ENCODE results near the gene IGF1R.

Gene IGF1R

DNA sequence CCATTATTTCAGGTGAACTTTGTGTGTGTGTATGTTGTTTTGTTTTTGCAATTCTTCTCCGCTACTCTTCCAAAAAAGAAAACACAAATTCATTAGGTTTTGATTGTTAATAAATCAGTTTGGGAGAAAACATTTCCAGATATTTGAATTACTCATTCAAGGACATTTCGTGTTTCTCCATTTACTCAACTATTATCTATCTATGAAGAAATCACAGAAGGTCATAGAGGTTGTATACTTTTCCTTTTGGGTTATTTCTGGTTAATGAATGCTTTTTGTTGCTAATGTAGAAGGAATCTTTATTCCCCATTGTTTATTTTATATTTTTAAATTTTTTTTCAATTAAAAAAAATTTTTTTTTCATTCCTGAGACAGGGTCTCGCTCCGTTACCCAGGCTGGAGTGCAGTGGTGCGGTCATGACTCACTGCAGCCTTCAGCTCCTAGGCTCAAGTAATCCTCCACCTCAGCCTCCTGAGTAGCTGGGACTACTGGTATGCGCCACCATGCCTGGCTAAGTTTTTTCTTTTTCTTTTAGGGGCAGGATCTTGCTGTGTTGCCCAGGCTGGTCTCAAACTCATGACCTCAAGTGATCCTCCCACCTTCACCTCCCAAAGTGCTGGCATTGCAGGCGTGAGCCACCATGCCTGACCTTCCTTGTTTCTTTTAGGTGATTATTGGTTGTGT, 28.4 kb downstream of the IGF1R start:
- no peak overlapping the region for H3K4me3 ChIP-seq (ENCODE audit: low read length)
- no peak overlapping the region for H2AFZ ChIP-seq (ENCODE audit: low read depth, low read length)
- TF ChIP-seq, protein P1, sequence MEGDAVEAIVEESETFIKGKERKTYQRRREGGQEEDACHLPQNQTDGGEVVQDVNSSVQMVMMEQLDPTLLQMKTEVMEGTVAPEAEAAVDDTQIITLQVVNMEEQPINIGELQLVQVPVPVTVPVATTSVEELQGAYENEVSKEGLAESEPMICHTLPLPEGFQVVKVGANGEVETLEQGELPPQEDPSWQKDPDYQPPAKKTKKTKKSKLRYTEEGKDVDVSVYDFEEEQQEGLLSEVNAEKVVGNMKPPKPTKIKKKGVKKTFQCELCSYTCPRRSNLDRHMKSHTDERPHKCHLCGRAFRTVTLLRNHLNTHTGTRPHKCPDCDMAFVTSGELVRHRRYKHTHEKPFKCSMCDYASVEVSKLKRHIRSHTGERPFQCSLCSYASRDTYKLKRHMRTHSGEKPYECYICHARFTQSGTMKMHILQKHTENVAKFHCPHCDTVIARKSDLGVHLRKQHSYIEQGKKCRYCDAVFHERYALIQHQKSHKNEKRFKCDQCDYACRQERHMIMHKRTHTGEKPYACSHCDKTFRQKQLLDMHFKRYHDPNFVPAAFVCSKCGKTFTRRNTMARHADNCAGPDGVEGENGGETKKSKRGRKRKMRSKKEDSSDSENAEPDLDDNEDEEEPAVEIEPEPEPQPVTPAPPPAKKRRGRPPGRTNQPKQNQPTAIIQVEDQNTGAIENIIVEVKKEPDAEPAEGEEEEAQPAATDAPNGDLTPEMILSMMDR (IDR thresholded peaks at IDR 0.05; ENCODE audit: low read depth, low read length) = no peak
- H3K4me2 ChIP-seq (ENCODE audit: low read length) = no peak overlapping the region
- H3K79me2 ChIP-seq (ENCODE audit: low read length) = no peaks in the 10 kb centered on the region
- no peaks in the 10 kb centered on the region for H3K4me1 ChIP-seq (ENCODE audit: low read length)
- no peaks in the 10 kb centered on the region for H3K36me3 ChIP-seq (replicated peaks; ENCODE audit: low read depth, low read length)
- no peak overlapping the region for H3K9ac ChIP-seq (ENCODE audit: low read length)
- H3K27ac ChIP-seq (ENCODE audit: low read length) = no peak overlapping the region
- H3K27me3 ChIP-seq (ENCODE audit: low read depth, low read length) = no peaks in the 10 kb centered on the region
- H3K9me3 ChIP-seq (ENCODE audit: insufficient read depth, low read length) = no peaks in the 10 kb centered on the region
- peaks cover 4% of the 10 kb centered on the region; the same call in 1 of the 2 replicates for H4K20me1 ChIP-seq (ENCODE audit: insufficient read depth, low read length)

DNA sequence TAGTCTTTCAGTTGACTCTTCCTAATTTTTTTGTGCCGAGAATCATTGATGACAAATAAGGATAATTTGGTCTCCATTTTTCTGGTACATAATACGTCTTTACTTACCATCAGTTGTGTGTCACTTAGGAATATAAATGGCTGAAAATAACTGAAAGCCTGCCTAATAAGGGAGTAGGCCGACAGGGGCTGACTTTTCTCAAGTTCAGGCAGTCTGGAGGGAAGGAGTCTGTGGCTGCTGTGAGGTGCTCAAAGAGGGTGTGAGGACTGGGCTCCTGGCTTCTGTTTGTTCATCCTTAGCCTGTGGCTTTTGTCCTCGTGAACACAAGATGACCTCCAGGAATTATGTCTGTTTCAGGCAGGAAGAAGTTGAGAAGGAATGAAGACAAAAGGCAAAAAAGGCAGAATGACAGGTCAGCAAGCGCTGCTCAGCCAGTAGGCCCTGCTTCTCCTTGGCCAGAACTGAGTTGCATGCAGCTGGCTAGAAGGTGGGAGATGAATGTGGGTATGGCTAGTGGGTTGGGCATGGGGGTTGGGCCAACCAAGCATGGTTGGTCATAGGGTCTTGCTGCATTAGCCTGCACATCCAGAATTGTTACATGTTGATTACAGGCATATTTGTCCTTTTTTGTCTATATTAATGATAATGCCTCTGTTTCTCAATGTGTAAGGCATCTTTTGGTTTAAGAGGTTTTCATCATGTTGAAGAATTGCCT, 29.2 kb downstream of the IGF1R start:
- H3K79me2 ChIP-seq (ENCODE audit: low read length) = no peaks in the 10 kb centered on the region
- no peaks in the 10 kb centered on the region for H3K4me1 ChIP-seq (ENCODE audit: low read length)
- TF ChIP-seq, protein P1 (IDR thresholded peaks at IDR 0.05; ENCODE audit: low read depth, low read length) = no peak
- no peak for TF ChIP-seq EZH2phosphoT487 (IDR thresholded peaks at IDR 0.05; ENCODE audit: low read depth)

DNA sequence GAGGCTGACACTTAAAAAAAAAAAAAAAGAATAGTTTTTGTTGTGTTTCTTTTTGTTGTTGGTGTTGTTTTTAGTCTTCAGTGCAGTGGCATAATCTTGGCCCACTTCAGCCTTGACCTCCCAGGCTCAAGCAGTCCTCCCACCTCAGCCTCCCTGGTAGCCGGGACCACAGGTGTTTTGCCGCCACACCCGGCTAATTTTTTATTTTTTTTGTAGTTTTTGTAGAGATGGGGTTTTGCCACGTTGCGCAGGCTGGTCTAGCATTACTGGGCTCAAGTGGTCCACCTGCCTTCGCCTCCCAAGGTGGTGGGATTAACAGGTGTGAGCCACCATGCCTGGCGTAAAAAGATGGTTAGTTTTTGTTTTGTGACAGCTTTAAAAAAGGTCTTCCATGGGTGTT, 30.1 kb downstream of the IGF1R start:
- no peak overlapping the region for H3K27ac ChIP-seq (ENCODE audit: low read length)
- H3K9ac ChIP-seq (ENCODE audit: low read length) = no peak overlapping the region
- H3K79me2 ChIP-seq (ENCODE audit: low read length) = no peaks in the 10 kb centered on the region
- no peaks in the 10 kb centered on the region for H3K27me3 ChIP-seq (ENCODE audit: low read depth, low read length)
- no peak overlapping the region for H3K4me2 ChIP-seq (ENCODE audit: low read length)
- TF ChIP-seq, protein P1 (IDR thresholded peaks at IDR 0.05; ENCODE audit: low read depth, low read length) = no peak
- no peak for TF ChIP-seq EZH2phosphoT487 (IDR thresholded peaks at IDR 0.05; ENCODE audit: low read depth)
- no peak overlapping the region for H2AFZ ChIP-seq (ENCODE audit: low read depth, low read length)
- H4K20me1 ChIP-seq (ENCODE audit: insufficient read depth, low read length) = peaks cover 4% of the 10 kb centered on the region; the same call in 1 of the 2 replicates
- H3K4me3 ChIP-seq (ENCODE audit: low read length) = no peak overlapping the region
- no peaks in the 10 kb centered on the region for H3K36me3 ChIP-seq (replicated peaks; ENCODE audit: low read depth, low read length)
- no peaks in the 10 kb centered on the region for H3K9me3 ChIP-seq (ENCODE audit: insufficient read depth, low read length)
- no peaks in the 10 kb centered on the region for H3K4me1 ChIP-seq (ENCODE audit: low read length)

More for the DNA sequence above, 29.2 kb downstream of the IGF1R start:
- no peaks in the 10 kb centered on the region for H3K9me3 ChIP-seq (ENCODE audit: insufficient read depth, low read length)
- no peak overlapping the region for H3K4me2 ChIP-seq (ENCODE audit: low read length)
- H3K27me3 ChIP-seq (ENCODE audit: low read depth, low read length) = no peaks in the 10 kb centered on the region
- H3K36me3 ChIP-seq (replicated peaks; ENCODE audit: low read depth, low read length) = no peaks in the 10 kb centered on the region
- no peak overlapping the region for H3K27ac ChIP-seq (ENCODE audit: low read length)
- H3K4me3 ChIP-seq (ENCODE audit: low read length) = no peak overlapping the region
- no peak overlapping the region for H2AFZ ChIP-seq (ENCODE audit: low read depth, low read length)
- no peak overlapping the region for H3K9ac ChIP-seq (ENCODE audit: low read length)
- peaks cover 4% of the 10 kb centered on the region; the same call in 1 of the 2 replicates for H4K20me1 ChIP-seq (ENCODE audit: insufficient read depth, low read length)

DNA sequence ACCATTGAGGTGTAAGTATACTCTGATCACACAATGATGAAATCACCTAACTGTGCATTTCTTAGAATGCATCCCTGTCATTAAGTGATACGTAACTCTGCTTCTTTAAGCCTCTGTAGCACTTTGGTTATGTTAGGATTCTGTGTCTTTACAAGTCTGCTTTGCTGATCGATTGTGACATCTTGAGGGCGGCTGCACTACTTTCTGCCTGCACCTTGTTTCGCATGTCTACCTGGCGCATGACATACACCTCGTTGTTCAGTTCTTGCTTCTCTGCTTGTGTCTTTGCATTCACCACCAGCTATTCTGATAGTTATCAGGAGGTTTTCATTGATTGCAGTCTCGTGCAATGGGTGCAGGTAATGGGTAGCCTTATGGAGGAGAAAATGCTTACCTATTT, 32.7 kb downstream of the IGF1R start:
- no peak overlapping the region for H3K4me3 ChIP-seq (ENCODE audit: low read length)
- peaks cover 4% of the 10 kb centered on the region; the same call in 1 of the 2 replicates for H4K20me1 ChIP-seq (ENCODE audit: insufficient read depth, low read length)
- H3K4me2 ChIP-seq (ENCODE audit: low read length) = no peak overlapping the region
- TF ChIP-seq EZH2phosphoT487 (IDR thresholded peaks at IDR 0.05; ENCODE audit: low read depth) = no peak
- TF ChIP-seq, protein P1 (IDR thresholded peaks at IDR 0.05; ENCODE audit: low read depth, low read length) = no peak
- H3K79me2 ChIP-seq (ENCODE audit: low read length) = peaks cover 7% of the 10 kb centered on the region; the same call in 1 of the 2 replicates
- H3K4me1 ChIP-seq (ENCODE audit: low read length) = no peaks in the 10 kb centered on the region
- H3K27ac ChIP-seq (ENCODE audit: low read length) = no peak overlapping the region
- no peak overlapping the region for H2AFZ ChIP-seq (ENCODE audit: low read depth, low read length)
- H3K36me3 ChIP-seq (replicated peaks; ENCODE audit: low read depth, low read length) = no peaks in the 10 kb centered on the region
- no peak overlapping the region for H3K9ac ChIP-seq (ENCODE audit: low read length)
- no peaks in the 10 kb centered on the region for H3K9me3 ChIP-seq (ENCODE audit: insufficient read depth, low read length)
- no peaks in the 10 kb centered on the region for H3K27me3 ChIP-seq (ENCODE audit: low read depth, low read length)
